Measurements from ENCODE around the gene ARHGEF33.

The ARHGEF33 gene

DNA sequence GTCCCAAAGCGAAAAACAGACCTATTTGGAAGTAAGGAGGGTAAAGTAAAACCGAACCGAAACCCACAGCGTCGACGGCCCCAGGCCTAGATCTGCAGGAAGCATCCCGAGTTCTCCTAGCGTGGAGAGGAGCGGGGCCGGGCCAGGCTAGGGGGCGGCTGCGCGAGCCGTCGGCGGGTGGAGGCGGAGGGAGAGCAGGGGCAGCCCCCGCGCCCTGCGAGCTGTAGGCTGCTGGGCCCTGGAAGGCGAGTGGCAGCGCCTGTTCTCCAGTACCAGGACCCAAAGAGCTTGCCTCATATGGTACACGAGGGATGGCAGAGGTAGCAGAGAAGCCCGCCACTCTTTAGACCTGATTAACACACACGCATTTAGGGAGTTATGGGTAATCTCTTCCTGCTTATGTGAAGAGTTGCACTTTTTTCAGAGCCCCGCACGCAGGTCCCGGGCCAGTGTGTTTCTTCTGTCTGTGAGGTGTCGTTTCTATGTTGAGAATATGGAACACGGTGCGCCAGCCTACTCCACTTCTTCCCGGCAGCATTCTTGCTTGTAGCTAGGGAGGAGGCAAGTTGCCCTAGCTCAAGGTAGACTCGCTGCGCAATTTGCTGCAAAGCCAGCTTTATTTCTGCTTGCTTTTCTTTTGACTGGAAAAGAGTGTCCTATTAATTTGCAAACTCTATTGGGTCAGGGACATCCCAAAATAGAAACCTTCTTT lies 71.1 kb downstream of the ARHGEF33 start:
- no peak for DNase-seq

DNA sequence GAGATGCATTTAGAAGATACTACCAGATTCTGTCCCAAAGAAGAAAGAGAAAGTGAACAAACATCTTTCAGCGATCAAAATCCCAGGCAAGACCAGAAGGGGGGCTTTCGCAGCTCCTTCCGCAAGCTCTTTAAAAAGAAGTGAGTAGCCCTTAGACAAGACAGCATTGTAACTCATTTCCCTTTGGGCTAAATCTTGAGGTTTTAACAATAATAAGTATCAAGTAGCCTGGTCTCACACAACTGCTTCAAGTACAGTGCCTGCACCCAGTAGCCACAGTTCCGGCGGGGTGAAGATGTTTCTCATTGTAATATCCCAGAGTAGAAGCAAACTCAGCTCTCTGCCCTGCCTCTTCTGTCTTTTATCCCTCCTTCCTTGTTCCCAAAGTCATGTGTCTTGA lies 76.3 kb downstream of the ARHGEF33 start:
- no peak for DNase-seq

DNA sequence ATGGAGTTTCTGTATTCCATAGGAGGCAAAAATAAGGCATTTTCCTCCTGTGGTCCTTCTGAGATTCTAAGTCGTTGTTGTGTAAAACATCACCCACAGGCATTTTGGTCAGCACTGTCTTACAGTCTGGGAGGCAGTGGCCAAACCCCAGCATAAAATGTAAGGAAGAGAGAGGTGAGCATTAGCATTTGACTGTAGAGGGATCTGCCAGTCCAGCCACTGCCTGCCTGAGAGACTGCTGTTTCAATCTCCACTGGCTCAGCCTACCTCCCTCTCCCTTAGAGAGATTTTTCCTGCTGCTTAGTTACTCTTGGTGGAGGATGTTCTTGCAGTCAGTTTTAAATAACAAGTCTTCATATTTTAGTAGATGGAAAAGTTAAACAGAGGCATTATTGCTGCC lies 77.0 kb downstream of the ARHGEF33 start:
- DNase-seq: no peak

DNA sequence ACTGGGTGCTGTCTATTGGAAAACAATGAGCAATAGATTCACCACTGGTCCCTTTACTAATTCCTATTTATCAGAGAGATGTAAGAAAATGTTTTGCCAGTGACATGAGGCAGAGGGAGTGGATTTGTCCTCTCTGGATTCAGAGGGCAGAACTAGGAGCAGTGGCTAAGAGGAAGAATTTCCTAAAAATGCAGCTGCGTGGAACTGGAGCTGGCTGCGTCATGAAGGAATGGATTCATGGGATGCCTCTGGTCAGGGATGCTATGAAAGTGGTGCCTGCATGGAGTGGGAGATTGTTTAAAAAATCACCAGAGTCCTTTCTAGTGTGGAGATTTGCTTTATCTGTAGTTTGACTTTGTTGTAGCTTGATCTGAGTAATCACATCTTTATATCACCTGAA lies 78.3 kb downstream of the ARHGEF33 start:
- no peak for DNase-seq

DNA sequence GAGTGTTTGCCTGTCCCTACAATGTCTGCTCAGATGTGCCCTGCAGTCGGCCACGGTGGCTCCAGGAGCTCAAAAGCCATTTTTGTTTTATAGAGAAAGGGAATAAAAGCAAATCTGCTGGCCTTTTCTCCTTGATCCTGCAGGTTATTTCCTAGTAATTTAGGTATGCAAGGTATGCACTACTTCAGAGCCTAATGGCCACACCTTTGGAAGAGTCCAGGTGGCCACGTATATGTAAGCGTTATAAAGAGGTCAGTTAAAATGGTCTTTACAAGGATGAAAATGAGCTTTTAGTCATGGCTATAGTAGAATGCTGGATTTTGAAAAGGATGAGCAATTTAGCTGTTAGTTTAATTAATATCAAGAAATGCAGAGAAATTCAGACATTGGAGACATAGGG lies 81.7 kb downstream of the ARHGEF33 start:
- no peak for DNase-seq

DNA sequence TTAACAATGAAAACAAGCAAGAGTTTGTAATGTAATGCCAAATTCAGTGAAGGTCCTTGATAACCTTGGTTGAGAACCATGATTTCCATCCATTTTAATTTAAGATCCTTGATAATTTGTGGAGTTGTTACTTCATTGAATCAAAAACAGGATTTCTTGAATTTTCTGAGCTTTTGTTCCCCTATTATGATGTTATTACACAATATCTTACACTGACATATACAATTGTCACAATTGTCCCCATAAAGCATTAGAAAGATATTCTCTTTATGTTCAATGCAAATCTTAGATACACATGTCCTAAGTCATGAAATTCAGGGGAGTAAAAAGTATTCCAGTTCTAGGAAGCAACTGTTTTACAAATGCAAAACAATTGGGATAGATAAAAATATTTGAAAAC lies 83.6 kb downstream of the ARHGEF33 start:
- no peak for DNase-seq

DNA sequence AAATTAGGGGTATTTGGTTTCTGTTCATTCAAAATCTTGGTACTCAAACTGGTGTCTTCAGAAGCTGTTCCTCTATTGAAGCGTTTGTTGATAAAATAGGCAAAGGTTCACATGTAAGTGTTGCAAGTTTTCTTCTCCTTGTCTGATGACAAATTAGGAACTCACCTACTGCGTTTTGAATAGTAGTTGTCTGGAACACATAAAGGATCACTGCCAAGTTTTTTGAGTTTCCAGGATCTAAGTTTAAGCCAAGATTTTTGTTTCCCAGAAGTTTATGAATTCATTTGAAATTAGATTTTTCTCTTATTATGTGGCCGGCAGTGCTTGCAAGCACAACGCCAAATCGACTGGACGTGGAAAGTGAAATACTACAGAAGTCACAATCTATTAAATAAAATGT lies 85.4 kb downstream of the ARHGEF33 start:
- DNase-seq: no peak

DNA sequence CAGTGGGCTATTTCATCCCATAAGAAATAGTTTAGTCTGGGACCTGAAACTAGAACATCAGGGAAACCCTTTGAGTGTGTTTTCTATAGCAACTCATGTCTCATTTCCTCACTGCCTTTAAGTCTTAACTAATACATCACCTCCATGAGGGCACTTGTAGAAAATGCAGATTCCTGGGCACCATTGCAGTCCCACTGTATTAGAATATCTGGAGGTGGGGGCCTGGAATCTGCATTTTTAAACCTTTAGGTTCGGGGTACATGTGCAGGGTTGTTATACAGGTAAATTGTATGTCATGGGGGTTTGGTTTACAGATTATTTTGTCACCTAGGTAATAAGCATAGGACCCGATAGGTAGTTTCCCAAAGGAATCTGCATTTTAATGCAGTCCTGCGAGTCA lies 87.4 kb downstream of the ARHGEF33 start:
- no peak for DNase-seq

DNA sequence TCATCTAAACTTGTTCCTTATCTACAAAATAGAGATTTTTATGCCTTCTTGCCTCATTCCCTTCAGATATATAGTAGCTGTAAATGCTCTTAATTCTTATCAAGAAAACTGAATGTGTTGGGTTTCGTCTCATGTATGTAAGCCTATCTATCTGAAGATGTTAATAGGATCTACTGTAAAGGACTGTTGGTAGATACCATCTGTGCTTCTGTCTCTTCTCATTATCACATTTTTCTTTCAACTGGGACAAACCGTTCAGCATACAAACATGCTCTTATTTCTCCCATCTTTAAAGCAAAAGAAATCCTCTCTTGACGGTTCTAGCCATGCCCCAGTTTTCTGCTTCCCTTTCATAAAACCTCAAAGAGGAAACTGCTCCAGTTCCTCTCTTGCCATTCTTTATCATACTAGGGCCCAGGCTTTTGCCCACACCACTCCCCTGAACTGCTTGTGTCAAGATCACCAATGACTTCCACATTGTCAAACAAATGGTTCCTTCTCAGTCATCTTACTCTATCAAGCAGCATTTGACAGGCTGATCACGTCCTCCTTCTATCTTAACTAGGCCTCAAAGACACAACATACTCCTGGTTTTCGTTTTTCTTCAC lies 88.7 kb downstream of the ARHGEF33 start:
- no peak for DNase-seq

DNA sequence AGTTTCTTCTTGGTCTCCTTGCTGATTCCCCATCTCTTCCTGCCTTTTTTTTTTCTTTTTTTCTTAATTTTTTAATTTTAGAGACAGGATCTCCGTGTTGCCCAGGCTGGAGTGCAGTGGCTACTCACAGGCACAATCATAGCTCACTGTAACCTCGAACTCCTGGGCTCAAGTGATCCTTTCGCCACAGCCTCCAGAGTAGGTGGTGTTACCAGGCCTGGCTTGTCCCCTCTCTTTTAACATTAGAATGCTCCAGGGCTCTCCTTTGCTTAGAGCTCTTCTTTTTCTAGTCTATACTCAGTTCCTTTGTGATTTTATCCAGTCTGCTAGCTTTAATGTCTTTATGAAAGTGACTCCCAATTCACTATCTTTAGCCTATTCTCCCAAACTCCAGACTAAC lies 89.2 kb downstream of the ARHGEF33 start:
- DNase-seq: no peak

DNA sequence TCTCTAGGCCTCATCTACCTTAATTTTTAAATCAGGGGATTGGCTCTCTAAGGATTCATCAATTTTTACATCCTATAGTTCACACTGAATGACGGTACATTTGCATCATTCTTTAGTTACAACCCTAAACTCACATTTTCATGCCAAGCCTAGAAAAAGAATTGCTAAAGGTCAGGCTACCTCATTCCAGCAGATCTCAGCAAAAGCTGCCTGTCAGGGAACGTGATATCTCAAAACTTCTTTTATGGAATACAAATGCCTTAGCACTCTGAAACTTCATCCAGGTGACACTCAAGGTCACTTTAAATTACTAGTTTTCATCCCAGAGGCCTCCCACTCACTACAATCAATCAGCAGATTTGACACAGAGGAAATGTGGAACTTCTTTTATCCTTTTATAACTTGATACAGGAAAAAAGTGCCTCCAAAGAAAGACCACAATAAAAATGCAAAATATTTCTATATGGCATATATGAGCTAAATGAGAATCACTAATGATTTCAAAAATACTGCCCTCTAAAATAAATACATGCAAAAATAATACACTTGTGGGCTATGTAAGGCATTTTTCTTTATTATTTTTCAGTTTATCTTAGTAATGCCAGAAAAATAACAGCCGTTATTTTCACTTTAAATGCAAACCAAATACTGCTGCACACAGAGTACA lies 91.5 kb downstream of the ARHGEF33 start:
- DNase-seq: no peak

DNA sequence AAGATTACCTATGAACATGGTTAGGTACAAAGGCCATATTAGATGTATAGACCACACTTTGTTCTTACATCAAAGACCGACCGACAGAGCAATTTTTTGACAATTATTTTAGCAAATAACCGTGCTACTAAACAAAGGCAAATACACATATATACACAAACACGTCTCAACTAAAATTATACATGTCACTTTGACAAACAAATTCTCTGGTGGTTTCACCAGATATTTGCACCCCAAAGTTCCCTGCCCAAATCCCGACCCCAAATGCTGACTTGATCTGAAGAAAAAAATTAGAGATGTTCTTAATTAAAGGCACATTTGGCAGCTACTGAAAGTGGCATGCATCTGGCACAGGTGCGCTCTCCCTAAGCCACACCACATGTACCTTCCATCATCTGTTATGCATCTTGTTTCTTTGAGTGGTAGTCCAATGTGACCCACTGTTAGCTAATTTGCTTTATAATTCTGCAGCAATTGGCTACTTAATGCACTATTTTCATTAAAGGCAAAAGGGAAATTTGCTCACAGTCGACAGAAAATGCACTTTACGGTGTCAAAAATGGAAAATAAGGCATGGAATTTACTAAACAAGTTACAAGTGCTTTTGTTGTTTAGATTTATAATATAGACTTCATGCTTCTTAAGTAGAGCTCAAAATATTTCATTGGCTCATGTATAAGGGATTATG lies 92.1 kb downstream of the ARHGEF33 start:
- no peak for DNase-seq

DNA sequence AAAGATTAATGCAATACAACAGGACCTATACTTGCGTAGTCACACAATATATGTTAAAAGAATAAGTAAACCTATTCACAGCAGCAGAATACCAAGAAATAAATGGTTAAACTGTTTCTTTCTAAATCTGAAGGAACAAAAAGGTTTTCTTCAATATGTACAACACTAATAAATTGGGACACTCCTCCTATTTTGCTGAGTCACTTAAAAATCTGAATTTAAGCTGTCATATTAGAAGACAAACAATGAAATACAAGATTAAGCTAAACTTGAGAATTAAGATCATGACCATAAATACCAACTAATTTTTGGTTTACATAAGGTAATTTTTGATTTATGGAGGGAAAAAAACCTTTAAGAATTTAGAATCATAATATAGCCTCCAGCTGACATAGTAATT lies 92.8 kb downstream of the ARHGEF33 start:
- no peak for DNase-seq

DNA sequence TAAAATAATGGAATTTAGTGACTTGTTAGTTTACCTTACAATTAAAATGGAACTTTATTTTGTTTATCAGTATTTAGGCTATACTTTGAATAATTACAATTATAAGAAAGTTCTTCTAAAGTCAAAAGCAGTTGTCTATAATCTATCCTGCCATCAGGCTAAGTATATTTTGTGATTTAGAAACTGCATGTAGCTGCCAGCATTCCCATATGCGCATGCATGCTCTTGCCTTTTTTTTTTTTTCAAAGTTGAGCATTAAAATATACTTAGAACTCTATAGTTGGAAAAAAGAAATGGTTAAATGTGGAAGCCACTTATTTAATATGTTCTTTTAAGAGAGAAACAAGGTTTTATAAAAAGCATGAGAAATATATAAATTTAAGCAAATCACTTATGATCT lies 99.0 kb downstream of the ARHGEF33 start:
- no peak for DNase-seq

DNA sequence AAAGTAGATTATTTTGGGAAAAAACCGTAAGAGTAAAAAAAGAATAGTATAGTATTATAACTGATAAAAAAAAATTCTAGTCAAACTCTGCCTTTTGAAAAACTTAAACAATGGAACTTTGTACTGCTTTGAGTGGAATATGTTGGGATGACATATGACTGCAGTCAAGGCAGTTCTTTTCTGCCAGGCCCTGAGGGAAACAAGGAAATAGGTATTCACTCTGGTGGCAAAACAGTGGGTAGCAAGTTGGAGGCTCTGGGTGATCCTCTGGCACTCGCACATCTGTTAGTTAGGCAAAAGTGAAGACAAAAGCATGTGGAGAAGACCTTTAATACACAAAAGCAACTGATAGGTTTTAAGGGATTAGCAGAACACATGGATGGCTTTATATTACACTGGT lies 102.2 kb downstream of the ARHGEF33 start:
- no peak for DNase-seq

DNA sequence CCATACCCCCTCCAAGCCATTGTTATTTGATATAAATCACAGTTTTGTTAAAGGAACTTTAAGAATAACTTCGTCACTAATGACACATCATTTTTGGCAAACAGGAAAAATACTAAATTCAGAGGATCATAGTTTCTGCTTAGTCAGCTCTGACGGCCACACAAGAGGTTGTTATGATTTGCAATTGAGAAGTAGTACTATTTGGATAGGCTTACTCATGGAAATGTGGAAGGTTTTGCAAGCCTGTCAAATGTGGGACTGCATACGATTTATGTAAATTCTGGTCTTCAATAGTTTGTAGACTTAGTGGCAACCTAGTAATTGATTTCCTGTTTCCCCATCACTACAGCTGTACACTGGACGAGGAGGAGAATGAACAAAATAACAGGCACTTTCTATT lies 108.1 kb downstream of the ARHGEF33 start:
- DNase-seq: peak; percentile 34

DNA sequence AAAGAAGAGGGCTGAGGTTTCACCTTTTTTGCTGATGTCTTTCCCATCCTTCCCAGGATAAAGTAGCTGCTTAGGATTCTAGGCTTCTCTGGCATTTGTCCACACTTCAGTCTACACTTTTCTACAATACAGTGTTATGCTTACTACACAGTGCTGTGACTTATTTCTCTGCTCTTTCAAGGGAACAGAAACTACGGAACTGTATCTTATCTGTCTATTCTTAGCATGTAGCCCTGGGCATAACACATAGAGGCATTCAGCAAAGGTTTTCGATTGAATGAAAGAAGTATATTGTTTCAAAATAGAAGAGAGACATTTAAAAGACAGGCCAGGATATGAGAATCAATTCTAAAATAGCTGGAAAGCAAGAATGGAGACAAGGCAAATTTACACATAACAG lies 110.9 kb downstream of the ARHGEF33 start:
- DNase-seq: no peak

DNA sequence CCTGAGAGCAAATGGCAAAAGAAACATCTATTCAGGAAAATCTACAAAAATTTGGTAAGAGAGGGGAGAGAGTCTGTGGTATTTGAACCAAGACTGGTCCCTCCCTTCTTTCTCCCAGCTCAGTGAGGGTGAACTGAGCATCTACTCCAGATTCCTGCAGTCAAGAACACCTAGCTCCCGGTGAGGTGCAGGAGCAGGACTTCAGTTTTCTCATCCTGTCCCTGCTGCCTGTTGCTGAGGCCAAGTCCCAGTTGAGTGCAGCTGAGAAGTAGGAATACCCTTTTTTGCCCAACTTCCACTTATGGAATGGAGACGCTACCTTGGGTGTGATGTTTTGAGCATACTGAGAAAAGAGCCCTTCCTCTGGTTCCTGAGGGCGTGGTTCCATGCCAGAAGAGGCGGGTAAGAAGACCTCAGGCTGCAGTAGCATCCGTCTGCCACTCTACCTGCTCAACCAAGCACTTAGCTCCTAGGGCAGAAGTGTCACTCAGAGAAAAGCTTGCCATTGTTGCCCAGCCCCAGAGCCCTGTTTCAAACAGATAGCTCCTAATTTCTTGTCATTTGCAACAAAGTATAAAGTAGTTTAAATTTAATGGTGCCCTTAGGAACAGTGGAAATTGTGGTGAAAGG lies 118.3 kb downstream of the ARHGEF33 start:
- no peak for DNase-seq

DNA sequence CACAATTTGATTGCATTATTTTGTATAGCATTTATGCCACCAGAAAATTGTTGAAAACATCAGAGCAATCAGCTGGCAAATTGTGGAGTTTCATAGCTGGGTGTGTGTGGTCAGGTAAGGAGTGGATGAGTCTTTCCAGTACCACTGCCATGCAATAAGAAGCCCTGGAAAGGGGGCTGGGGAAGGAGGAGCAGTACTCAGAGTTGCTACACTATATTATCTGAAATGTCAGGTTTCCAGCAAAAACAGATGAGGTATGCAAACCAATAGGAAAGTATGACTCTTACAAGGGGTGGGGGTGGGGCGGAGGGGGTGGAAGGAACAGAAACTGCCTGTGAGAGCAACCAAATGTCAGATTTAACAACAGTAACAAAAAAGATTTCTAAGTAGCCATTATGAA lies 119.0 kb downstream of the ARHGEF33 start:
- DNase-seq: no peak

DNA sequence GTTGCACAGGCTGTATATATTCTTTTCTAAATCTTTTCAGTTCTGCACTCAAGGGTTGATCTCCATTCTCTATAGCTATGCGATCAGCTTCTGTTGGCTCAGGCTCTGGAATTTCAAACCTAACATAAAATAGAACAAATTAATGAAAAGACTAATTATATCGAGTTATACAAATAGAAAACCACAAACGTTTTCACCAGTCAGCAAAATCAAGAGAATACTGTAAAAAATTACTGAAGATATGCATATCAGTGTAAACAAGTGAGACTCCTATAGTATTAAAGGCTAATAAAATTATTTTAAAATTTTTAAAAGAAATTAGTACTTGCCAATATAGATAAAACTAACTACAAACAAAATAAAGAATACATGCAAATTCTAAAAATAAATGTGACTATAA lies 124.2 kb downstream of the ARHGEF33 start:
- DNase-seq: no peak

DNA sequence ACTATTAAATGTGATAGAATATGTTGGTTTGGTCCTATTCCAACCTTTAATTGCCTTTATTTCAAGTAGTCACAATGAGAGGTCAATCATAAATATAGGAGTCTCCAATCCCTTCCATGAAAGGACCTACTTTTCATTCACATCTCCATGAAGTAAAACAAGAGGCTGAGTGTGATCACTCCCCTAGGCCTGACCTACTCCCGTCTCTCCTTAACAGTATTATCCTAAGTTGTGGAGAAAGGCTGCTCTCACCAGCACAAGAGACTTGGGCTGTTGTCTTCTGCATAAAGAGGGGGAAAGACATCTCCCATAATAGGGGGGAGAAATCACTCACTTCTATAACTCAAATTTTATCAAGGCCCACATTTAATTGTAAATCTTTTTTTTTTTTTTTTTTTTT lies 125.7 kb downstream of the ARHGEF33 start:
- DNase-seq: no peak

DNA sequence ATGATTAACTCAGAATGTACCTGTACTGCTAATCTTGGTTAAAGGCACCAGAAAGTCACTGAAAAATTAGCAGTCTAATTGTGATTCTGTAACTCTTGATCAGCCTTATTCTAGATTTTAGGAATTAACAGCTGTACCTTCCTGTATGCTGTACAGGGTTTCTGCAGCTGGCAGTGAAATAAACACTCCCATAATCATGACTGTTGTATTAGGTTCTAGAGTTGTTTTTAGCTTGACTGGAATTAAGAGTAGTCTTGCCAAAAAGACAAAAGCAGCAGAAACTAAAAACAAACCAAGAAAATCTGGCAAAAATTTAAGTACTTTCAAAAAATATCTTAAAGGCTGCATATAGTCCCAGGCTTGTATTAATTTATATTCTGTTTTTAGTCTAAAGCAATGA lies 127.7 kb downstream of the ARHGEF33 start:
- no peak for DNase-seq

DNA sequence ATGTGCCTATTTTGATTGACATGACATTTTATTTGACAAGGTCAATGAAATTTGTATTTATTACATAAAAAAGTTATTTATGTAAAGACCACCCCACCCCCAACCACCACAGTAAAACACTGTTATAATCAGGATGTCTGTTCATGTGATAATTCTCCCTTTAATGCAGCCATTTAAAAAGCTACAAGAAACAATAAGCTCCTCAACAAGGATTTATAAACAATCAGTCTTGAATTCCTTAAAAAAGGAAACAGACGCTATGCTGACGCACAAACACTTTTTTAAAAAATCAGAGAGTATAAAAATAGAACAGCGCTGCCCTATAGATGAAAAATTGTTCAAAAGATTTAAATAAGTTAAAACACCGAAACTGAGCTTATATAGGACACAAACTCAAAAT lies 129.0 kb downstream of the ARHGEF33 start:
- no peak for DNase-seq

DNA sequence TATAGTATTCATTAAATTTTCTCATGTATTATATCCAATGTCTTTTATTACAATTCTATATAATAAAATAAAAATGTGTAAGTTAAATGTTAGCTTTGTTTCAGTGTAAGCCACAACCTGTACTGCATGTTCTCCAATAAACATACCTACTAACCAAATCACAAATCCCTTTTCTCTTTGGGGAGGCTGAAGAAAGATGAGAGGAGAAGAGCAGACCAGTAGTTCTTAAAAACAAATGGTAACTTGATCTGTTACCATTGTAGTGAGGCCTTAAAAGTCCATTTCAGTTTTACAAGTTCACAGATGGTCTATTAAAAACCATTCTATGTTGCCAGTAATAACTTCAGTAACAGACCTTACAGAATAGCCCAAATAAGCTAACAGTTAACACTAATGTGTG lies 130.7 kb downstream of the ARHGEF33 start:
- DNase-seq: no peak
